Tibial artery (tissue), 4 donors: Measurements from ENCODE around the gene SEC16B.

ENCODE experiments used
- DNase-seq, 2 donors: peaks; one replicate each; pipeline ENCODE4 v3.0.0-alpha.2; 2019
- H3K27ac ChIP-seq, 2 donors: fragments of 200-600 bp; sonication (generic) in 1 of 2; 1 replicate in 1 of 2; 2 replicates in 1 of 2; pipeline ENCODE4 v1.5.1; 2018 to 2019; ENCODE audit warnings: mild to moderate bottlenecking in 1 of 2
- H3K27me3 ChIP-seq, 2 donors: fragments of 200-600 bp; sonication (generic) in 1 of 2; one replicate each; pipeline versions ENCODE4 v1.5.1 to v1.6.0; 2016 to 2019
- H3K36me3 ChIP-seq, 3 donors: fragments of 200-600 bp; sonication (generic) in 2 of 3; one replicate each; pipeline ENCODE4 v1.5.1; 2016 to 2019; ENCODE audit warnings: mild to moderate bottlenecking in 2 of 3
- H3K4me1 ChIP-seq, 4 donors: fragments of 200-600 bp; sonication (generic) in 2 of 4; 1 replicate in 3 of 4; 2 replicates in 1 of 4; pipeline ENCODE4 v1.5.1; 2016 to 2019
- H3K4me3 ChIP-seq, 2 donors: fragments of 200-600 bp; sonication (generic) in 1 of 2; 1 replicate in 1 of 2; 2 replicates in 1 of 2; pipeline ENCODE4 v1.5.1; 2018 to 2019; ENCODE audit warnings: mild to moderate bottlenecking in 2 of 2
- H3K9me3 ChIP-seq, 3 donors: fragments of 200-600 bp; sonication (generic) in 1 of 3; one replicate each; pipeline ENCODE4 v1.5.1; 2016 to 2019
- intact Hi-C: fragments of 100-400 bp; cut with DNase I; formaldehyde crosslinking; loops from one replicate; pipeline ENCODE4 v1.15.0; 2023; ENCODE audit warnings: low total_unique reads
- TF ChIP-seq, protein P1 (sequence below), 2 experiments: fragments of 200-600 bp in 1 of 2; fragments of 450-650 bp in 1 of 2; IDR thresholded peaks; one replicate each; pipeline ENCODE4 v1.5.1; 2017 to 2019; ENCODE audit warnings: antibody characterized with exemption in 2 of 2, mild to moderate bottlenecking in 1 of 2, moderate library complexity in 1 of 2

Gene SEC16B

DNA sequence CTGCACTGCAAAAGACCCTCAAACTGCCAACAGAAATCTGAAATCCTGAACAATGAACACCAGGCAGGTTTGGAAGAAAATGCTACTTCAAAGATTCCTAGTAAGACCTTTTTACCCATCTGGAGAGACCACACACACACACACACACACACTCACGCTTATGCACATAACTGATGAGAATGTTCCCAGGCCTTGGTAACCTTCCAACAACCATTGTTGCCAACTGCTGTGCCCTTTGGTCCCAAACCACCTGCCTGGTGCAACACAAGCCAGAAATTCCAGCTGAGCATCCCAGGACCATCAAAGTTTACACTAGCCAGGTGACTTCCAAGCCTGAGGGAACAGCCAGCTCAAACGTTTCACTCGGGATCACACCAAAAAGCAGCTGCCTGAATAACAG lies 56.9 kb downstream of the SEC16B start:
- no peak overlapping the region for H3K4me3 ChIP-seq
- TF ChIP-seq, protein P1, sequence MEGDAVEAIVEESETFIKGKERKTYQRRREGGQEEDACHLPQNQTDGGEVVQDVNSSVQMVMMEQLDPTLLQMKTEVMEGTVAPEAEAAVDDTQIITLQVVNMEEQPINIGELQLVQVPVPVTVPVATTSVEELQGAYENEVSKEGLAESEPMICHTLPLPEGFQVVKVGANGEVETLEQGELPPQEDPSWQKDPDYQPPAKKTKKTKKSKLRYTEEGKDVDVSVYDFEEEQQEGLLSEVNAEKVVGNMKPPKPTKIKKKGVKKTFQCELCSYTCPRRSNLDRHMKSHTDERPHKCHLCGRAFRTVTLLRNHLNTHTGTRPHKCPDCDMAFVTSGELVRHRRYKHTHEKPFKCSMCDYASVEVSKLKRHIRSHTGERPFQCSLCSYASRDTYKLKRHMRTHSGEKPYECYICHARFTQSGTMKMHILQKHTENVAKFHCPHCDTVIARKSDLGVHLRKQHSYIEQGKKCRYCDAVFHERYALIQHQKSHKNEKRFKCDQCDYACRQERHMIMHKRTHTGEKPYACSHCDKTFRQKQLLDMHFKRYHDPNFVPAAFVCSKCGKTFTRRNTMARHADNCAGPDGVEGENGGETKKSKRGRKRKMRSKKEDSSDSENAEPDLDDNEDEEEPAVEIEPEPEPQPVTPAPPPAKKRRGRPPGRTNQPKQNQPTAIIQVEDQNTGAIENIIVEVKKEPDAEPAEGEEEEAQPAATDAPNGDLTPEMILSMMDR (IDR thresholded peaks at IDR 0.05): no peak
- H3K9me3 ChIP-seq: no peaks in the 10 kb centered on the region
- DNase-seq: no peak
- intact Hi-C loops: no loop called here
- H3K27me3 ChIP-seq: peaks cover 0 to 20% of the 10 kb centered on the region in 2 donors
- H3K27ac ChIP-seq: no peak overlapping the region
- no peaks in the 10 kb centered on the region for H3K36me3 ChIP-seq
- no peaks in the 10 kb centered on the region for H3K4me1 ChIP-seq

DNA sequence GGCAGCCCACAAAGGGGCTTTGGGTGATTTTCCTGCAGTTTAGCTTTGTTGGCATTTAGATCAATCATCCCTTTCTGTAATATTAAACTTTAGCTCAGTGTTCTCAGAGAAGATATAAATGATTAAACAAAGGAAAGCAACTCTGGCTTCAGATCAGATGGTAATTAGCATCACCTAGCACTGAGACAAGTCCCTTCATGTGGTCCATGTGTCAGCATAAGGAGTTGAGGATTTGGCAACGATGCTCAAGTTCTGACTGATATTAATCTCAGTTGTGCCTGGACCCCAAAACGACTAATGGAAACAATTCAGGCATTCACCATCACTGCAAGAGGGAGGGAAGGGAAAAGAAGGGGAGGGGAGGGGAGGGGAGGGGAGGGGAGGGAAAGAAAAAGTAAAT lies 60.4 kb downstream of the SEC16B start:
- intact Hi-C loops: no loop called here
- H3K27ac ChIP-seq: no peak overlapping the region
- TF ChIP-seq, protein P1 (IDR thresholded peaks at IDR 0.05): no peak
- no peaks in the 10 kb centered on the region for H3K36me3 ChIP-seq
- no peak for DNase-seq
- H3K4me3 ChIP-seq: no peak overlapping the region
- no peaks in the 10 kb centered on the region for H3K9me3 ChIP-seq
- H3K27me3 ChIP-seq: peaks cover 0 to 20% of the 10 kb centered on the region in 2 donors
- H3K4me1 ChIP-seq: no peaks in the 10 kb centered on the region

DNA sequence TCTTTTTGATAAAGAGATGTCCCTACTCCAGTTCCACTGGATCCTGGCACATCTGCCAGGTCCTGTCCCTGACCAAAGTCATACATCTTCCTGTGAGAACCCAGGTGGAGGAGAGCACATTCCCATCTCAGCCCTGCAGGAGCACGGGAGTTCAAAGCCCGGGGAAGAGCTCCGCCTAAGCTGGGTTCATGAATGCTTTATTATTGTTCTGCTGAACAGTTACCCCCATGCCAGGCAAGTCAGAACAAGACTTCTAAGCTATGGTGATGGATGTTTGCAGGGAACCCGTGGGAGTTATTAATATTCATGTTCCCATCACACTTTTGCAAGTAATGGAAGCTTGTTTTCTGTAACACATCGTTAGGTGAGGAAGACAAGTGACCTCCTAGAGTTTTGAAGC lies 62.9 kb downstream of the SEC16B start:
- TF ChIP-seq, protein P1 (IDR thresholded peaks at IDR 0.05): no peak
- no peak overlapping the region for H3K27ac ChIP-seq
- H3K27me3 ChIP-seq: peaks cover 0 to 20% of the 10 kb centered on the region in 2 donors
- intact Hi-C loops: no loop called here
- no peaks in the 10 kb centered on the region for H3K4me1 ChIP-seq
- H3K9me3 ChIP-seq: no peaks in the 10 kb centered on the region
- no peak overlapping the region for H3K4me3 ChIP-seq
- no peak for DNase-seq
- H3K36me3 ChIP-seq: no peaks in the 10 kb centered on the region

DNA sequence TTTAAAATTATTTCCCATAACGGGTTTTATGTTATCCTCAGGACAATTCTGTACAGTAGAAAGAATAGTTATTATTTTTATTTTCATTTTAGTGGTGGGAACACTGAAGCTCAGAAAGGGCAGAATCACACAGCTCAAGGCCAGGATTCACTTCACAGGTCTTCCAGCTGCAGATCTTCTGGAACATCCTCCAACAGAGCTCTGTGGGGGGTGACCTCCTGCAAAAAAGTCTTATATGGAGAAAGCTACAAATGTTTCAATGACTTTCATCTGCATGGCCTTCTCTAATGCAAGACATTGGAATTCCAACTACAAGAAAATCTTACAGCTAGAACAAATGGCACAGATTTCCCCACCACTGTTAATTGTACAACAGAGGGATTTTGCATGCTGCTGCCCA lies 64.2 kb downstream of the SEC16B start:
- TF ChIP-seq, protein P1 (IDR thresholded peaks at IDR 0.05): no peak
- Histone ChIP-seq H3K27me3 (peaks cover 0 to 8% of the 10 kb centered on the region in 2 donors), H3K27ac (no peak overlapping the region), H3K9me3 (no peaks in the 10 kb centered on the region), H3K36me3 (no peaks in the 10 kb centered on the region), H3K4me3 (no peak overlapping the region), H3K4me1 (no peaks in the 10 kb centered on the region)
- intact Hi-C loops: no loop called here
- no peak for DNase-seq

DNA sequence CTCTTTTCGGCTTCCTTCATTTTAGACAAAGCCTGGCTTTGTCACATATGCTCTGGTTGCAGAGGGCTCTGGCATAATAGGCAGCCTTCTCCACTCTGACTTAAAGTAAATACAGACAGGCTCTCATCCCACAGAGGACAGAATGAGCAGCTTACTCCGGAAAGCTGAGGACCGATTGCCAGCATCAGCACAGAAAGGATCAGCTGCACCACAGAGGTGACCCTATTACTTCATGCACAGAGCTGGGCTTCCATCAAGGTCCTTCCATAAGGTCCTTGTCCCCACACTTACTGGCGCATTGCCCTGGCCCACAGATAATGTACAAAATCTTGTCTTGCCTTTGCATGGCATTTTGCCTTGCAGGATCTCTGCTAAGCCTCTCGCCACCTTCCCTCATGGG lies 67.6 kb downstream of the SEC16B start:
- Histone ChIP-seq H3K36me3 (no peaks in the 10 kb centered on the region), H3K27me3 (peaks cover 0 to 4% of the 10 kb centered on the region in 2 donors), H3K4me1 (no peaks in the 10 kb centered on the region), H3K4me3 (no peak overlapping the region), H3K27ac (no peak overlapping the region), H3K9me3 (no peaks in the 10 kb centered on the region)
- intact Hi-C loops: no loop called here
- TF ChIP-seq, protein P1 (IDR thresholded peaks at IDR 0.05): no peak
- DNase-seq: no peak

DNA sequence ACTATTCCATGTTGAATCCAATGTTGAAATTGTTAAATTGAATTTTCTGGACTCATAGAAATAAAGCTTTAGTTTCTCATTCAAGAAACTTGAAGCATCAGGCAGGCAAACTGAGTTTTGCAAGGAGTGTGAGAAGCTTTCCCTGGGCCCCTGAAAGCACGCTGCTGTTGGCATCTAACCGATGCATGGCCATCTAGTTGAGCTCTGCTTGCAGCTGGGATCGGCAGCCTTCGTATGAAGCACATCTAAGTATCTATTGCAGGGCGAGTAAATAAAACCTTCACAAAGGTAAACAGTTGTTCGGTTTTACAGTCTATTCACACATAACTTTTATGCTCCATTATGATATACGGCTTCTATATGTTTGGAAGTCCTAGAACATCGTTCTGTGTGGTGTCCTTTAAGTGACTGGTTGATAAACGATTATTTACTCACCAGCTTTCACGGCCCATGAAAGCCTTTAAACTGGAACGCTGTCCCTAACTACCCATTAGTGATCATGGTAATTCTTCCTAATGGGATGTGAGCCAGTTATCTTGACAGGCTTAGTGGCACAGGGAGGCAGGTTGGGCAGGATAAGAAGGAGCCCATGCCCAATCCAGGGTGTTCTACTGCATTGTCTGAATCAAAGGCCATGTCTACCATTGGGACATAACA lies 71.7 kb downstream of the SEC16B start:
- no peak for DNase-seq

More for the DNA sequence above, 71.7 kb downstream of the SEC16B start:
- TF ChIP-seq, protein P1 (IDR thresholded peaks at IDR 0.05): no peak
- Histone ChIP-seq H3K4me1 (no peaks in the 10 kb centered on the region), H3K27me3 (peaks cover 0 to 9% of the 10 kb centered on the region in 2 donors), H3K4me3 (no peak overlapping the region), H3K27ac (no peak overlapping the region), H3K9me3 (no peaks in the 10 kb centered on the region), H3K36me3 (no peaks in the 10 kb centered on the region)
- intact Hi-C loops: no loop called here
